Measurements from ENCODE around the gene TEX22. TPM values are rescaled to one million over a fixed set of nuclear protein-coding genes. Genes with fewer than 3 reads are reported as not detected.

The TEX22 gene
- total RNA-seq, 1 donor from 2014 or later = 4.9 TPM

DNA sequence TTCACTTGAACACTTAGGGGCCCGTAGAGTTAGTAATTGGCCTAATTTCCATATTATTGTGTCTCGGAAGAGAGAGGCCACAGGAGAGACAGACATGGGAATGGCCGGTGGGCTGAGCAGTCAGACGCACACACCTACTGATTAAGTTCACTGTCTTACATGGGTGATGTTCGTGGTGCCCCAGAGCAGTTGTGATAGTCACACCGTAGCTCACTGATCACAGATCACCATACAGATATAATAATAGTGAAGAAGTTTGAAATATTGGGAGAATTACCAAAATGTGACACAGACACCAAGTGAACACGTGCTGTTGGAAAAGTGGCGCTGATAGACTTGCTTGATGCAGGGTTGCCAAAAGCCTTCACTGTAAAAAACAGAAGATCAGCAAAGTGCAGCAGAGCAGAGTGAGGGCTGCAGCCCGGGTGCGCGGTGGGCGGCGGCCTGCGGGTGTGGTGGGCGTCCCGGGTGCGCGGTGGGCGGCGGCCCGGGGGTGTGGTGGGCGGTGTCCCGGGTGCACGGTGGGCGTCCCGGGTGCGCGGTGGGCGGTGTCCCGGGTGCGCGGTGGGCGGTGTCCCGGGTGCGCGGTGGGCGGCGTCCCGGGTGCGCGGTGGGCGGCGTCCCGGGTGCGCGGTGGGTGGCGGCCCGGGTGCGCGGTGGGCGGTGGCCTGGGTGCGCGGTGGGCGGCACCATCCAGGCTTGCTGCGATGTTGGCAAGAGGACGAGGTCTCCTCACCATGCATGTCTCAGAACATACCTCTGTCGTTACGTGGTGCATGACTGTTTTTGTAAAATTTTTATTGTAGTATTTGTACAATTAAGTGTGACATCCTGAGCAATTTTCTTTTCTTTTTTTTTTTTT, 34.3 kb upstream of the TEX22 start:
- DNase-seq (ENCODE audit: extremely low spot score, unreplicated experiment) = no peak
- Mint-ChIP-seq H3K27me3 (ENCODE audit: unreplicated experiment) (no peaks in the 10 kb centered on the region), H3K9me3 (ENCODE audit: unreplicated experiment) (no peaks in the 10 kb centered on the region), H3K36me3 (ENCODE audit: unreplicated experiment) (peaks cover 15% of the 10 kb centered on the region), H3K4me3 (ENCODE audit: unreplicated experiment) (no peak overlapping the region), H3K4me1 (ENCODE audit: unreplicated experiment) (no peaks in the 10 kb centered on the region), H3K27ac (ENCODE audit: unreplicated experiment) (no peak overlapping the region)
- no peak for TF ChIP-seq CTCF (IDR thresholded peaks at IDR 0.05)

GRCh38 chr14:105365101-105365500, 33.2 kb upstream of the TEX22 start:
- Mint-ChIP-seq H3K36me3 (ENCODE audit: unreplicated experiment) (peaks cover 18% of the 10 kb centered on the region), H3K4me1 (ENCODE audit: unreplicated experiment) (no peaks in the 10 kb centered on the region), H3K27ac (ENCODE audit: unreplicated experiment) (no peak overlapping the region), H3K9me3 (ENCODE audit: unreplicated experiment) (no peaks in the 10 kb centered on the region), H3K4me3 (ENCODE audit: unreplicated experiment) (no peak overlapping the region), H3K27me3 (ENCODE audit: unreplicated experiment) (no peaks in the 10 kb centered on the region)
- no peak for TF ChIP-seq CTCF (IDR thresholded peaks at IDR 0.05)
- no peak for DNase-seq (ENCODE audit: extremely low spot score, unreplicated experiment)

DNA sequence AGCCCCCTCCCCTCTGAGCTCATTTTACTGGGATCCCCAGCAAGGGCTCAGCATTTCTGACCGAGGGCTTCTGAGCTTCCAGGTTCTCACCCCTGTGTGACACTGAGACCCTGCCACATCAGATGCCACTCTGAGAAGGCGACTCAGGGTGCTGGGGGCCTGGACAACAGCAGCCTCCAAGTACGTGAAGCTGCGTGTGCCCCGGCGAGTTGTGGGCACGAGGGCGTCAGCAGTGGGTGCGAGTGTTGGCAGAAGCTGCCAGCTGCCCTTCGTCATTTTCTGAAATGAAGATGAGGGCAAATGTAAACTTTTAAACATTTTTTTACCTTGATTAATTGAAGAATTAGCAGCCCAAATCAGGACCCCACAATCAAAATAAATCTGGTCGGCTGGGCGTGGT, 32.7 kb upstream of the TEX22 start:
- TF ChIP-seq CTCF (IDR thresholded peaks at IDR 0.05) = no peak
- Mint-ChIP-seq H3K27ac (ENCODE audit: unreplicated experiment) (no peak overlapping the region), H3K4me3 (ENCODE audit: unreplicated experiment) (no peak overlapping the region), H3K36me3 (ENCODE audit: unreplicated experiment) (peaks cover 16% of the 10 kb centered on the region), H3K9me3 (ENCODE audit: unreplicated experiment) (no peaks in the 10 kb centered on the region), H3K27me3 (ENCODE audit: unreplicated experiment) (no peaks in the 10 kb centered on the region), H3K4me1 (ENCODE audit: unreplicated experiment) (no peaks in the 10 kb centered on the region)
- DNase-seq (ENCODE audit: extremely low spot score, unreplicated experiment) = no peak

- no peak for DNase-seq (ENCODE audit: extremely low spot score, unreplicated experiment)
- Mint-ChIP-seq H3K9me3 (ENCODE audit: unreplicated experiment) (no peaks in the 10 kb centered on the region), H3K4me1 (ENCODE audit: unreplicated experiment) (no peaks in the 10 kb centered on the region), H3K4me3 (ENCODE audit: unreplicated experiment) (no peak overlapping the region), H3K36me3 (ENCODE audit: unreplicated experiment) (peaks cover 14% of the 10 kb centered on the region), H3K27ac (ENCODE audit: unreplicated experiment) (no peak overlapping the region), H3K27me3 (ENCODE audit: unreplicated experiment) (no peaks in the 10 kb centered on the region)
- no peak for TF ChIP-seq CTCF (IDR thresholded peaks at IDR 0.05)
Observed at GRCh38 chr14:105366386-105367074, 31.8 kb upstream of the TEX22 start.
